ENCODE measurements around the gene IMMP2L. TPM values are rescaled to one million over a fixed set of nuclear protein-coding genes. Genes with fewer than 3 reads are reported as not detected.

Gene IMMP2L
- total and polyA plus RNA-seq, 2 of the 4 experiments (the other 2 are of a cell fraction): 5.8 to 9.3 TPM

DNA sequence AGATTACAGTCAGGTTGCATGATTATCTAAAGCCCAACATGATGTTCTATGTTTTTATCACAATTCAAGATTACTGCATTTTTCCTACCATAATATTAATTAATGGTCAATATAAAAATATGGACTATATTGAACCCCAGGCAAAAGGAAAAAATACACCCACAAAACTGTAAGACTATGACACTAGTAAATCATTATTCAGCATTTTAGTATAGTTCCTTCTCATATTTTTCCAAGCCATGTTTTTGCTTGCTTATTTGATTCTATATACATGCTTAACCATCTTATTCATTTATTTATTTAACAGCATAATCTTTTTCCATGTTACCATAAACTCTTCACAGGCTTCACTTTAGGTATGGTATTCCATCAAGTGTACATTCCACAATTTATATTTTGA, 101.6 kb downstream of the IMMP2L start:
- no peaks in the 10 kb centered on the region for H3K79me1 ChIP-seq (ENCODE audit: low read depth in 1 of 2, low read length in 2 of 2)
- POLR2A ChIA-PET (ENCODE audit: unreplicated experiment): no interaction called here

More for the DNA sequence above, 101.6 kb downstream of the IMMP2L start:
- H4K5ac ChIP-seq (ENCODE audit: low read depth, low read length): no peak overlapping the region
- H3K27ac ChIP-seq (ENCODE audit: insufficient read depth, low read length): no peak overlapping the region
- ATAC-seq (ENCODE audit: low read depth): peak; percentile 35; the same call in 1 of the 2 replicates
- H2AK9ac ChIP-seq (replicated peaks; ENCODE audit: low read depth, low read length, poor library complexity): no peak overlapping the region
- H2BK15ac ChIP-seq (ENCODE audit: low read depth, low read length): no peak overlapping the region
- no peaks in the 10 kb centered on the region for H3K9me1 ChIP-seq (ENCODE audit: insufficient read depth, low read length)
- no peaks in the 10 kb centered on the region for H4K20me1 ChIP-seq (ENCODE audit: insufficient read depth, low read length)
- H2AFZ ChIP-seq (replicated peaks; ENCODE audit: low read length, poor library complexity): no peak overlapping the region
- in situ Hi-C loops (cut with MboI; ENCODE audit: low sequenced_read_pairs) (no loop called here), intact Hi-C loops (cut with micrococcal nuclease) (no loop called here), dilution Hi-C loops (cut with HindIII; ENCODE audit: low sequenced_read_pairs, unreplicated experiment) (no loop called here)
- no peak overlapping the region for H3K9ac ChIP-seq (ENCODE audit: low read depth, low read length)
- CTCF ChIA-PET: no interaction called here
- no peak overlapping the region for H3K4me3 ChIP-seq (ENCODE audit: insufficient read depth, low read depth, low read length)
- H3K36me3 ChIP-seq (ENCODE audit: control insufficient read depth, insufficient read depth, low read length): no peaks in the 10 kb centered on the region
- no peak overlapping the region for H2AK5ac ChIP-seq (ENCODE audit: low read depth, low read length)
- no peaks in the 10 kb centered on the region for H3K27me3 ChIP-seq (ENCODE audit: control insufficient read depth, insufficient read depth, low read length)
- H4K91ac ChIP-seq (ENCODE audit: insufficient read depth, low read depth, low read length): no peak overlapping the region
- no peak overlapping the region for H2BK120ac ChIP-seq (ENCODE audit: low read depth, low read length)
- H3K18ac ChIP-seq (ENCODE audit: low read depth, low read length): no peak overlapping the region
- no peak overlapping the region for H2BK5ac ChIP-seq (ENCODE audit: low read depth, low read length, poor library complexity, severe bottlenecking)
- H3K14ac ChIP-seq (replicated peaks; ENCODE audit: low read depth, low read length): no peak overlapping the region
- no peak overlapping the region for H3K4me2 ChIP-seq (ENCODE audit: low read depth, low read length)
- H3K4me1 ChIP-seq (ENCODE audit: control insufficient read depth, insufficient read depth, low read length): no peaks in the 10 kb centered on the region
- DNase-seq: no peak
- no TSS peak for BruUV-seq (replicated peaks)
- no peak overlapping the region for H3K4ac ChIP-seq (ENCODE audit: low read depth, low read length)
- TF ChIP-seq MAFK (IDR thresholded peaks at IDR 0.05; ENCODE audit: low read depth, low read length): no peak
- TF ChIP-seq, protein P1, sequence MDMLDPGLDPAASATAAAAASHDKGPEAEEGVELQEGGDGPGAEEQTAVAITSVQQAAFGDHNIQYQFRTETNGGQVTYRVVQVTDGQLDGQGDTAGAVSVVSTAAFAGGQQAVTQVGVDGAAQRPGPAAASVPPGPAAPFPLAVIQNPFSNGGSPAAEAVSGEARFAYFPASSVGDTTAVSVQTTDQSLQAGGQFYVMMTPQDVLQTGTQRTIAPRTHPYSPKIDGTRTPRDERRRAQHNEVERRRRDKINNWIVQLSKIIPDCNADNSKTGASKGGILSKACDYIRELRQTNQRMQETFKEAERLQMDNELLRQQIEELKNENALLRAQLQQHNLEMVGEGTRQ (IDR thresholded peaks at IDR 0.05; ENCODE audit: low read depth, low read length): no peak
- TF ChIP-seq BHLHE40 (IDR thresholded peaks at IDR 0.05; ENCODE audit: low read depth, low read length): no peak
- TF ChIP-seq, protein P2, sequence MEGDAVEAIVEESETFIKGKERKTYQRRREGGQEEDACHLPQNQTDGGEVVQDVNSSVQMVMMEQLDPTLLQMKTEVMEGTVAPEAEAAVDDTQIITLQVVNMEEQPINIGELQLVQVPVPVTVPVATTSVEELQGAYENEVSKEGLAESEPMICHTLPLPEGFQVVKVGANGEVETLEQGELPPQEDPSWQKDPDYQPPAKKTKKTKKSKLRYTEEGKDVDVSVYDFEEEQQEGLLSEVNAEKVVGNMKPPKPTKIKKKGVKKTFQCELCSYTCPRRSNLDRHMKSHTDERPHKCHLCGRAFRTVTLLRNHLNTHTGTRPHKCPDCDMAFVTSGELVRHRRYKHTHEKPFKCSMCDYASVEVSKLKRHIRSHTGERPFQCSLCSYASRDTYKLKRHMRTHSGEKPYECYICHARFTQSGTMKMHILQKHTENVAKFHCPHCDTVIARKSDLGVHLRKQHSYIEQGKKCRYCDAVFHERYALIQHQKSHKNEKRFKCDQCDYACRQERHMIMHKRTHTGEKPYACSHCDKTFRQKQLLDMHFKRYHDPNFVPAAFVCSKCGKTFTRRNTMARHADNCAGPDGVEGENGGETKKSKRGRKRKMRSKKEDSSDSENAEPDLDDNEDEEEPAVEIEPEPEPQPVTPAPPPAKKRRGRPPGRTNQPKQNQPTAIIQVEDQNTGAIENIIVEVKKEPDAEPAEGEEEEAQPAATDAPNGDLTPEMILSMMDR (conservative IDR thresholded peaks at IDR 0.05; ENCODE audit: low read depth, low read length): no peak
- TF ChIP-seq RAD21 (IDR thresholded peaks at IDR 0.05; ENCODE audit: low read length): no peak
- H3K23ac ChIP-seq (ENCODE audit: low read depth, low read length): no peak overlapping the region
- no peak overlapping the region for H3K56ac ChIP-seq (ENCODE audit: extremely low read depth, insufficient read depth, low read length)
- H2BK20ac ChIP-seq (ENCODE audit: low read depth, low read length): no peak overlapping the region
- H3K9me3 ChIP-seq (ENCODE audit: control insufficient read depth, insufficient read depth, low read length): no peaks in the 10 kb centered on the region
- no peak overlapping the region for H4K8ac ChIP-seq (ENCODE audit: low read depth in 2 of 2, low read length in 2 of 2)
